GF-D8 (cell line): ENCODE measurements around the gene ACAA2.
"Not testable (repeated sequence)": the region's sequence is repeated elsewhere in the genome, so short reads cannot be mapped to it uniquely, and the experiment has no call there.

ENCODE experiments used
- DNase-seq: peaks from one replicate; lab custom pipeline; 2025; lab: John Stamatoyannopoulos, UW

ACAA2 gene

DNA sequence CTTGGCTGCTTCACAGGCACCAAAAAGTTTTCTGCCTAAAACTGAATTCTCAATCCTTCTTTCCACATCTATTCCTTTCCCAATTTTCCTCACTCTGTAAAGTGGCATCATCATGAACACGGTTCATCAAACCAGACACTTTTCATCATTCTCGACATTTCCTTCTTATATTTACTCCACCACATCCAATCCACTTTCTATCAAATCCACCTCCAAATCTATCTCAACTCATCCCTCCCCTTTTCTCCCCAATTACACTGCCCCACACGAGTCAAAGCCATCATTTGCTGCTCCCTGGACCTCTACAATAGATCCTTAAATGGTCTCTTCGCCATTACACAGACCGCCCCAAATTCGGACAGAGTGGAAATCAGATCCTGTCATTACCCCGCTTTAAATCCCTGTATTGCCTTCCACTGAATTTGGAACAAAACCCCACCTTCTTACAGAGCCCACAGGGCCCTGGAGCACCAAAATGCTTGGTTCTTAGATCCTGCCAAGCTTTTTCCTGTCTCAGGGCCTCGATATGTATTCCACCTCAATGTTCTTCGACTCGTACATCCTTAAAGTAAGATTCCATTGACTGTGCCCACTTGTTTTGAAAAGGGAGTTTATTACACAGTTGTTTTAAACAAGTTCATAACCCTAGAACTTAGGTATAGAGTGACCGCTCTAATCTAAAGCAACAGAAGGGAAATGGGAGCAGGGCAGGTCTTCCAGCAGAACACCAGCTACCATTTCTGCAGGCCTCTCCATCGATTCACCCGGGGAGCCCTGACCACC, 856 bp downstream of the ACAA2 start:
- DNase-seq, result no peak

DNA sequence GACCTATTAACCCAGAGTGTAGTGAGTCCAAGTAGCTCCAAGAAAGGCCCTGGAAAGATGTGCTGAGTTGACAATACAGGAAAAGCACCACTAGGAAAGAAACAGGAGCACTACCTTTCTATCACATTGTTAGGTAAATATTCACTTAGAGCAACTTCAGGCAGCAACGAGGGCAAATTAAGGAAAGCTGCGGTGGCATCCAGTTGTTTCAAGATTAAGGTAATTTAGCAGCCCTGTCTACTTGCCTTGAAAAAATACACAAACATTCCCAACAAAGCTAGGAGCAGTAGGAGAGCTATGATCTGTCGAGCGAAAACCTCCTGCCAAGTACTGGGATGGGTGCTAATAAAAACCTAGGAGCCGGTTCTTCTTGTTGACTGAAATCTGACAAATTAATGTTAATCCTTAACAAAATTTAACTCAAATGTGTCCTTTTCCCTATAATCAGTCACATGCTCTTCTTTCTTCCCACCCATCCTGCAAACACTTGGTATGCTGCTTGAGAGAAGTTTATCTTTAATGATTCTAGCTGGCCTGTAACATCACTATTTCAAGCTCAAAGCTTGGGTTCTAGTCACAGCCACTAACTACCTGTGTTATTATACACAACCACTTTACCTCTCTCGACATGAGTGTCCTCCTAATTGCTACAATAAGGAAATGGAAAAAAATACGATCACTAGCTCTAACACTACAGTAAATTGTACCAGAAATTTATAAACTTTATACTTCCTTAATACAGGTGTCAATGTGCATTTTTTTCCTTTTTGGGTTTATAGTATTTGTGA, 2.0 kb downstream of the ACAA2 start:
- DNase-seq, result no peak

DNA sequence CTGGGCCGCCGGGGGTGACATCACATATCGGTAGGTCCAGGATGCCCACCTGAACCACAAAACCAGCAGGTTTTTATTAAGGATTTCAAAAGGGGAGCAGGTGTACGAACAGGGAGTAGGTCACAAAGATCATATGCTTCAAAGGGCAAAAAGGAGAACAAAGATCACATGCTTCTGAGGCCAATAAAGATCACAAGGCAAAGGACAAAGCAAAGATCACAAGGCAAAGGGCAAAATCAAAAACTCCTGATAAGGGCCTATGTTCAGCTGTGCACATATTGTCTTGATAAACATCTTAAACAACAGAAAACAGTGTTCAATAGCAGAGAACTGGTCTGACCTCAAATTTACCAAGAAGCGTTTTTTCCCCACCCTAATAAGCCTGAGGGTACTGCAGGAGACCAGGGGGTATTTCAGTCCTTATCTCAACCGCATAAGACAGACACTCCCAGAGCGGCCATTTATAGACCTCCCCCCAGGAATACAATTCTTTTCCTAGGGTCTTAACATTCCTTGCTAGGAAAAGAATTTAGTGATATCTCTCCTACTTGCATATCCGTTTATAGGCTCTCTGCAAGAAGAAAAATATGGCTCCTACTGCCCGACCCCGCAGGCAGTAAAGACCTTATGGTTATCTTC, 4.7 kb downstream of the ACAA2 start:
- not testable (repeated sequence) for DNase-seq

- no peak for DNase-seq
Measured at GRCh38 chr18:49804096-49804495, 9.2 kb downstream of the ACAA2 start.

DNA sequence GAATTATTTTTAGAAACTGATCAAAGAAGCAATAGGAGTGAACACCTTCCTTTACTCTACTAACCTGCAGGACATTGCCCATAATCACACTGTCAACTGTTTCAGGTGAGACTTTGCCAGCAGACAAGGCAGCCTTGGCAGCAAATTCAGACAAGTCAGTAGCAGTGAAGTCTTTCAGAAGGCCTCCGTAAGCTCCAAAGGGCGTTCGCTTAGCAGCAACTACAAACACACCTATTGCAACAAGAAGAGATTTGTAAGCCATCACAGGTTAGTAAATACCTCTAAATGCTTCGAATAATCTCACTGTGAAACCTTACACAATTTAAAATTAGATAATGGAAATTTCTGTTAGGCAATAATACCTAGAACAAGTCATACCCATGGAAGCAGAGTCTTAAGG, 10.7 kb downstream of the ACAA2 start:
- DNase-seq, result no peak

DNA sequence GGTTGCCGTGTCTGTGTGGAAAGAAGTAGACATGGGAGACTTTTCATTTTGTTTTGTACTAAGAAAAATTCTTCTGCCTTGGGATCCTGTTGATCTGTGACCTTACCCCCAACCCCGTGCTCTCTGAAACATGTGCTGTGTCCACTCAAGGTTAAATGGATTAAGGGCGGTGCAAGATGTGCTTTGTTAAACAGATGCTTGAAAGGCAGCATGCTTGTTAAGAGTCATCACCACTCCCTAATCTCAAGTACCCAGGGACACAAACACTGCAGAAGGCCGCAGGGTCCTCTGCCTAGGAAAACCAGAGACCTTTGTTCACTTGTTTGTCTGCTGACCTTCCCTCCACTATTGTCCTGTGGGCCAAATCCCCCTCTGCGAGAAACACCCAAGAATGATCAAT, 12.8 kb downstream of the ACAA2 start:
- DNase-seq, result not testable (repeated sequence)

- DNase-seq, result not testable (repeated sequence)
Measured at GRCh38 chr18:49799806-49800205, 13.5 kb downstream of the ACAA2 start.

GRCh38 chr18:49798001-49798400, 15.3 kb downstream of the ACAA2 start:
- no peak for DNase-seq

DNA sequence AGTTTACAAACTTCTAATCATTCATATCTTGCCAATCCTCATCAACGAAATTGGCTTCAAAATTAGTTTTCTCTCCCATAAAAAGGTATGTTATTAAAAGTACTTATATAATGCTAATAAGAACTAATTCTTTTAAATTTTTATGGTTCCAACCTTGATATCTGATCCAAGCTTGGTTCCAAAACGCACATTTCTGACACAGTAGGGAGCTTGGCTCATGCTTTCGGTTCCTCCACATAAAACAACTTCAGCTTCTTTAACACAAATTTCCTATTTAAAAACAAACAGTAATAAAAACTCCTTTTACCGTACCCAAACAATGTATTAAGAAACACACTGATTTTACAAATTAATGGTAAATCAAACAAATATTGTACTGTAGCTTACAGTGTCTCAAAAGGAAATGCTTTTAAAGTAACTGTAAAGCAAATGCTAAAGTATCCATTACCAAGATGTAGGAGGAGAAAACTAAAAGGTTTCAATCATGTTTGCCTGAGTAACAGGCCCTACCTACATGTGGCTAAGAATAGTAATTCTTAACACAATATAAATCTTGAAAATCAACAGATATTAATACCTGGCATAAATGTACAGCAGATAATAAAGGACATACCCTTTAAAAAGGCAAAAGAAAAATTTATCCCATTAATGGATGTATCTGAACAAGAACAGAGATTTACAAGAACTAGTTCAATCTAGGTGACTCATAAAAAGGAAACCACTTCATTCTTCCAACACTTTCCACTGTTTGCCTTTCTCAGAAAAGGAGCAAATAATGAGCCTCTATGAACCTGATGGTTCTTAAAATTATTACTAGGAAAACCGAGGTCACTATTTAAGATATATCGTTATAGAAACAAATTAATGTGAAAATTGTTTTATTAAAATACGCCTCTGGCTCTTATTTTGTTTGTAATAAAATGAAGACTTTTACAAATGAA, 17.5 kb downstream of the ACAA2 start:
- DNase-seq, result no peak

- DNase-seq, result no peak
Measured at GRCh38 chr18:49794743-49795142, 18.6 kb downstream of the ACAA2 start.

DNA sequence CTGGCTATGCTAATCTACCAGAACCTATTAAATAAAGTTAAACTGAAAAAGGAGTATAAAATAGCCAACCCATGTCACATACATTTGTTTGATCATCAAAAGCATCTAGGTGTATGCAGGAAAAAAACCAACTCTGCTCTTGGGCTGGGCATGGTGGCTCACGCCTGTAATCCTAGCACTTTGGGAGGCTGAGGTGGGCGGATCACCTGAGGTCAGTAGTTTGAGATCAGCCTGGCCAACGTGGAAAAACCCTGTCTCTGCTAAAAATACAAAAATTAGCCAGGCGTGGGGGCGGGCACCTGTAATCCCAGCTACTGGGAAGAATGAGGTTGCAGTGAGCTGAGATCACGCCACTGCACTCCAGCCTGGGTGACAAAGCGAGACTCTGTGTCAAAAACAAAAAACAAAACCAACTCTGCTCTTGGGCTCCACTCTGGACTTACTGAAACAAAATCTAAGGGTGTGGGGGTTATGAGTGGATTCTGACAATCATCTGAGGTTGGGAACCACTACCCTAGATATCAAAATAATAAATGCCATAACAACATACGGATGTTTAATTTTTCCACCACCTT, 23.7 kb downstream of the ACAA2 start:
- not testable (repeated sequence) for DNase-seq

DNA sequence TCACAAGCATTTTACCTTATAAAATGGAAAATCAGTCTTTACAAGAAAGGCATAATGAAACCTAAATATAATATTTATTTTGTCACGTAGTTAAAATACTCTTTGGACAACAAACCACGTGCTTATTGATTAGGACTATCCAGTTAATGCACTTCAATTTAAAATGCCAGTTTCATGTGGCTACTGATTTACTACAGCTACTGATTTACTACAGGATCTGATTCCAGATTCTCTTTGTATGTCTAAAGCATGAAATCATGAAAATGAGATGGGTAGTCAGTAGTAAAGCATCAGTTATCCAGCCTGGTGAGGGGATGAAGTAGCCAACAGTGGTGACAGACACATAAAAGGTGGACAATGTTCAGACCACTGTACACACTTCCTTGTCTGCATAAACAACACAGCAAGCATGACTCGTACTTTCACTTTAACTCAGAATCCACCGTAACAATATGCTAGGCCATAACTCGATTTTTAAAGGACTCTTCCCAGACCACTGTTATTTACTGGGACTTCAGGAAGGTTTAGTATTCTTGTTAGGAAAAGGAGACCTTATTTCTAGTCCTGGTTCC, 24.9 kb downstream of the ACAA2 start:
- no peak for DNase-seq

DNA sequence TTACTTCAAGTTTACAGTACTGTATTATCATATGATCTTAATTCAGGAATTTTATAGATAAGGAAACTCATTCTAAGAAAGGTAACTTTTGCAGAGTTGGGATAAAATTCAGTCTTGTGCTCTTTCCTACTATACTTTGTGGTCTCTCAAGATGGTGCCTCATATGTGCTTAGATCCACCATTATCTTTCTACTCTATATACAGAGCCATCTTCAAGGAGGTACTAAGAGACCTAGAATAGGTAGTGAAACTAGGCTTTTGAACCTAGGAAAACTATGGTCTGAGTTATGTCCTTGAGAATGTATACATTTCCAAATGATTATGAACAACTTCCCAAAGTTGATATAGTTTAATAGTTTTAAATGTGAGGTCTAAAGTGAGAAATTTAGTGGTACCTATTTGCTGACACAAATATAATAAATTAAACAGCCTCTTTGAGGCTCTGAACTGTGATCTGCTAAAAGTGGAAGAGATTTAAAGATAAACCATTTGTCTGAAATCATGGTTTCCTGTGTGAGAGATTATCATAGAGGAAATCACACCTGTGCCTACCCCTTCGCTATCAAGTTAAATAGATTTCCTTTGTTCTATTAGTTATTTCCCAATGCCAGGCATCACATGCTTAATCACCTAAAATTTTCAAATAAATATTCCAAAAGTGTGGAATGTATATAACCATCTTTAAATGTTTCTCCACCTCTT, 27.2 kb downstream of the ACAA2 start:
- no peak for DNase-seq

- no peak for DNase-seq
Measured at GRCh38 chr18:49784427-49785185, 28.7 kb downstream of the ACAA2 start.

DNA sequence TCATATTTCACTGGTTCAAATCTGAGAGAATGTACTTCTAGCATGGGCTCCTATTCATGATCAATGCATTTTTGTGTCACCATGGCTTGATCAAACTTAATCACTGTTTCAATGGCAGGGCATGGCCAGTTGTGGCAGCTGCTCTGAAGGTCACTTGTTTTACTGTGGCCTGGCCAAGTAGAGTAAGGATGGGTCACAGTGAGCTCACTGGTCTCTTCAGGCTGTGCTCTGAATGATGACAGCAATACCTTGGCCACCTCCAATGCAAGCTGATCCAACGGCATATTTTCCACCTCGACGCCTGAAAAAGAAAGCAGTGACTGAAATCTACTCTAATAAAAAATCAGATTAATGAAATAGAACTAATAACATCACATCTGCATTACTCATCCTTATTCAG, 29.7 kb downstream of the ACAA2 start:
- DNase-seq, result not testable (repeated sequence)

- no peak for DNase-seq
Measured at GRCh38 chr18:49778826-49779465, 34.4 kb downstream of the ACAA2 start.

GRCh38 chr18:49769047-49769728, 44.1 kb downstream of the ACAA2 start:
- DNase-seq, result no peak

DNA sequence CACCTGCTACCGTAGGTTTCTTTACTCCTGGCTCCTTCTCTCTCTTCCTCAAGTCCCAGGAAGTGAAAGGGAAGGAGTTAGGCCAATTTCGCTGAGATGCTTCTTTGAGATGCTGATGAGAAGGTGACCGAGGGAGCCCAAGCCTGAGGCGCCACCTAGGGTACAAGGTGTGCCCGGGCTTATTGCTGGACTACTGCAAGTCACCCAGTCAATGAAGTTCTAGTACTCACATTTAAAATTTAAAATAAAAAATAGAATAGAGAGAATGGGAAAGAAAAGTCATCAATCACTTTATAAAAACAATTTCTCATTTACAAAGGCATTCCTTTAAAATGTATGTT, 45.3 kb downstream of the ACAA2 start:
- no peak for DNase-seq
